Neural cell (in vitro differentiated cells): ENCODE data around the gene ACVRL1.

Experiments used
- EP300 ChIP-seq: fragments of 450-650 bp; conservative IDR thresholded peaks from 2 replicates; pipeline ENCODE4 v1.6.1; 2014; ENCODE audit warnings: antibody characterized with exemption, mild to moderate bottlenecking, moderate library complexity; ENCODE audit not compliant: poor library complexity, severe bottlenecking
- EZH2 ChIP-seq: fragments of 200-600, 300-800 bp; shearing (Covaris generic), sonication (generic); IDR thresholded peaks from 2 replicates; pipeline ENCODE4 v1.6.1; 2014; ENCODE audit warnings: antibody characterized with exemption, low read length, borderline replicate concordance, mild to moderate bottlenecking; ENCODE audit not compliant: insufficient read depth, poor library complexity, severe bottlenecking
- SMC3 ChIP-seq: fragments of 450-650 bp; conservative IDR thresholded peaks from 2 replicates; pipeline ENCODE4 v1.6.1; 2014; ENCODE audit warnings: antibody characterized with exemption, mild to moderate bottlenecking, moderate library complexity; ENCODE audit not compliant: poor library complexity
- TF ChIP-seq, protein P1 (sequence below): fragments of 450-650 bp; IDR thresholded peaks from 2 replicates; pipeline ENCODE4 v1.5.1; 2014; ENCODE audit warnings: antibody characterized with exemption, mild to moderate bottlenecking, moderate library complexity; ENCODE audit not compliant: poor library complexity, severe bottlenecking

DNA sequence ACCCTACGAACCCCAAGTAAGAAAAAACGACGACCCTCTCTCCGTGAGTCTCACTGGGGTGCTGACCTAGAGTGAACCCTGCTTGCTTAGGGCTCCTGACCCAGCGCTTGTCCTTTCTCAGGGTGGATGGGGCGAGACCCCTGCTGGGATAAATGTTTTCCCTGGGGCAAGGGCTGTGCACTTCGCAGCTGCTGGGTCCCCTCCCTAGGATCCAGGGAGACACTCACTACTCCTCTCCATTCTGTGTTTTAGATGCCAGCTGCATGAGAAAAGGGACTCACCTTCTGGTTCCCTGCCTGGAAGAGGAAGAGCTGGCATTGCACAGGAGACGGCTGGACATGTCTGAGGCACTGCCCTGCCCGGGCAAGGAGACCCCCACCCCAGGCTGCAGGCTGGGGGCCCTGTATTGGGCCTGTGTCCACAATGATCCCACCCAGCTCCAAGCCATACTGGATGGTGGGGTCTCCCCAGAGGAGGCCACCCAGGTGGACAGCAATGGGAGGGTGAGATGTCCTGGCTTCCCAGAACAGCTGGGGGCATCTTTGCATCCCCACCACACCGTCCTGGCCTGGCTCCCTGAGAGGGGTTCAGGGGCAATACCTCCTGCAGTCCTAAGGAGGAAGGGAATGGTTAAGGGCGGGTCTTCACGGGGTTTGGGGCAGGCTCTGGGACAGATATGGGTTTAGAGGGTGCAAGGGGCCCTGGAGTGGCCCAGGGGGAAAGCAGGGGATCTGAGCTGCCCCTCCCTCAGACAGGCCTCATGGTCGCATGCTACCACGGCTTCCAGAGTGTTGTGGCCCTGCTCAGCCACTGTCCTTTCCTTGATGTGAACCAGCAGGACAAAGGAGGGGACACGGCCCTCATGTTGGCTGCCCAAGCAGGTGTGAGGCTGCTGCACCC, 18.7 kb upstream of the ACVRL1 start:
- TF ChIP-seq, protein P1, sequence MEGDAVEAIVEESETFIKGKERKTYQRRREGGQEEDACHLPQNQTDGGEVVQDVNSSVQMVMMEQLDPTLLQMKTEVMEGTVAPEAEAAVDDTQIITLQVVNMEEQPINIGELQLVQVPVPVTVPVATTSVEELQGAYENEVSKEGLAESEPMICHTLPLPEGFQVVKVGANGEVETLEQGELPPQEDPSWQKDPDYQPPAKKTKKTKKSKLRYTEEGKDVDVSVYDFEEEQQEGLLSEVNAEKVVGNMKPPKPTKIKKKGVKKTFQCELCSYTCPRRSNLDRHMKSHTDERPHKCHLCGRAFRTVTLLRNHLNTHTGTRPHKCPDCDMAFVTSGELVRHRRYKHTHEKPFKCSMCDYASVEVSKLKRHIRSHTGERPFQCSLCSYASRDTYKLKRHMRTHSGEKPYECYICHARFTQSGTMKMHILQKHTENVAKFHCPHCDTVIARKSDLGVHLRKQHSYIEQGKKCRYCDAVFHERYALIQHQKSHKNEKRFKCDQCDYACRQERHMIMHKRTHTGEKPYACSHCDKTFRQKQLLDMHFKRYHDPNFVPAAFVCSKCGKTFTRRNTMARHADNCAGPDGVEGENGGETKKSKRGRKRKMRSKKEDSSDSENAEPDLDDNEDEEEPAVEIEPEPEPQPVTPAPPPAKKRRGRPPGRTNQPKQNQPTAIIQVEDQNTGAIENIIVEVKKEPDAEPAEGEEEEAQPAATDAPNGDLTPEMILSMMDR, result no peak
- TF ChIP-seq SMC3 (no peak), EP300 (no peak), EZH2 (no peak)
